HCT116 (cell line): Measurements from ENCODE around the gene CHKA.

ENCODE experiments used
- CTCF ChIP-seq, 3 experiments: fragments of 200-600 bp in 1 of 3; sonication (generic) in 1 of 3; IDR thresholded peaks in 2 of 3; conservative IDR thresholded peaks in 1 of 3; 2 replicates each; pipeline ENCODE4 v1.5.1; 2012 to 2017; ENCODE audit warnings: low read depth in 2 of 3, low read length in 2 of 3, antibody characterized with exemption in 1 of 3, borderline replicate concordance in 1 of 3, control low read depth in 1 of 3, mild to moderate bottlenecking in 1 of 3, mixed read lengths in 1 of 3, mixed run types in 1 of 3, moderate library complexity in 1 of 3; ENCODE audit not compliant: insufficient read depth in 1 of 3
- EZH2 ChIP-seq: fragments of 200-600 bp; sonication (generic); IDR thresholded peaks from 2 replicates; pipeline ENCODE4 v1.6.1; 2017; ENCODE audit warnings: antibody characterized with exemption, mixed run types
- FOSL1 ChIP-seq: IDR thresholded peaks from 2 replicates; pipeline ENCODE4 v1.6.1; 2012; ENCODE audit warnings: low read depth
- POLR2A ChIP-seq: IDR thresholded peaks from 2 replicates; pipeline ENCODE4 v1.7.0; 2011; ENCODE audit warnings: borderline replicate concordance; ENCODE audit not compliant: insufficient read depth, insufficient read length; ENCODE audit errors: extremely low read depth

GRCh38 chr11:68149417-68149816 lies 28.2 kb upstream of the CHKA start:
- TF ChIP-seq FOSL1 (no peak), EZH2 (no peak), POLR2A (no peak), CTCF (IDR thresholded peaks at IDR 0.05 in 2 of 3, conservative IDR thresholded peaks at IDR 0.05 in 1 of 3; ENCODE audit: borderline replicate concordance in 1 of 3, insufficient read depth in 1 of 3, low read depth in 2 of 3, low read length in 2 of 3) (no peak)
